Left cardiac atrium (tissue), 4 donors: Measurements from ENCODE around the gene DGKB. TPM values are rescaled to one million over a fixed set of nuclear protein-coding genes. Genes with fewer than 3 reads are reported as not detected.

Experiments
- ATAC-seq, 2 donors: fragments of 200-7000 bp; cut with Tn5 transposase; one replicate each; pipeline ENCODE4 v1.9.1; 2020; ENCODE audit warnings: mild to moderate bottlenecking in 2 of 2, moderate library complexity in 2 of 2
- DNase-seq: peaks from one replicate; pipeline ENCODE4 v3.0.0-alpha.2; 2020
- intact Hi-C, 2 donors: fragments of 100-400 bp; cut with DNase I; formaldehyde crosslinking; loops; one replicate each; pipeline versions ENCODE4 v1.14.1 to v1.15.1; 2022 to 2023
- long read RNA-seq: library from polyadenylated mRNA; unstranded; transcript quantifications from one replicate; pipeline ENCODE4 v2.0.0, GENCODE V29; 2021
- total RNA-seq, 2 donors: library from RNA; stranded (reverse); fragmentation: NEBNext Ultra II Directional; extraction: Animal tissue kit (Norgen Biotek cat#: 25700); gene quantifications; one replicate each; pipeline ENCODE4 v1.2.1, GENCODE V29; 2021
- donor health status: DM: no; HTN: yes; CAD: no.
- donor health status: DM: no; HTN: yes; CAD: no; lungs with severe emphysema.
- donor health status: DM: yes; HTN: yes; CAD: no.
- donor health status: Dilated cardiomyopathy.

DGKB gene
- 1 to 10 TPM in 1 of 2 donors, under 1 TPM in 1; 0.38 to 1.9 TPM for total RNA-seq
- long read RNA-seq: 0 reads

- intact Hi-C loops: no loop called here
- DNase-seq (peak; percentile 24), ATAC-seq (peak; percentile 71 to 84)
Observed at GRCh38 chr7:14902589-14903067, at the start of gene DGKB. Gene DGKB (minus strand): TSS chr7:14902751.

DNA sequence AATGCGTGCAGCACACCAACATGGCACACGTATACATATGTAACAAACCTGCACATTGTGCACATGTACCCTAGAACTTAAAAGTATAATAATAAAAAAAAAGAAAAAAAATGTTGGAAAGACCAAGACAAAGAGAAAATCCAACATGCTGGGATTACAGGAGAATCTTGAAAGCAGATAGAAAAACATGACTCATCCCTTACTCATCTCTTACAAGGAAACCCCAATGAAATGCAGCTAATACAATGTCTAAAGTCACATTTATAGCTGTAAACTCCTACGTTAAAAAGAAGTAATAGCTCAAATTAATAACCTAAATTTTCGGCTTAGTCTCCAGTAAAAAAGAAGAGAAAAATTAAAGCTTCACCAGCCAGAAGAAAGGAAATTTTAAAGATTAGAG is 47.5 kb upstream of the DGKB start:
- no peak for DNase-seq
- intact Hi-C loops: no loop called here
- ATAC-seq: no peak

- intact Hi-C loops: no loop called here
- ATAC-seq (no peak), DNase-seq (no peak)
Observed at GRCh38 chr7:14938181-14938580, 35.6 kb upstream of the DGKB start.

- no peak for ATAC-seq
- intact Hi-C loops: no loop called here
Observed at GRCh38 chr7:14937581-14937980, 35.0 kb upstream of the DGKB start.

DNA sequence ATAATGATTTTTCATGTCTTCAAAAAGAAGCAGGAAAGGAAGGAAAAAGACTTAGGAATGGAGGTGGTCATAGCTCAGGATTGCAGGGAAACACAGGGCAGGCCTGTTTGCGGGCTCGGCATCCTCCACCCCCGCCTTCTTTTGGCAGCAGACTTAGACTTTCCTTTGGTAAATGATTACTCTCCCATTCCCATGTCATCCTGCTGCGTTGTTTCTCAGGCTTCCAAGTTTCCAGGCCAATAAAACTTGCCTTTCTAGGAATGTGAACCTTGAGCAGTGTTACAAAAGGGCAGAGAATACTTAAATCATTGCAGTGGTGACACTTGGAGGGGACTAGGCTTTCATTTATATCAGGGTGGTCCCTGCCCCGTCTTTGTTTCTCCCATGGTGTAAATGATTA is 34.0 kb upstream of the DGKB start:
- DNase-seq (no peak), ATAC-seq (no peak)
- intact Hi-C loops: no loop called here

More at GRCh38 chr7:14937581-14937980, 35.0 kb upstream of the DGKB start:
- DNase-seq: no peak

DNA sequence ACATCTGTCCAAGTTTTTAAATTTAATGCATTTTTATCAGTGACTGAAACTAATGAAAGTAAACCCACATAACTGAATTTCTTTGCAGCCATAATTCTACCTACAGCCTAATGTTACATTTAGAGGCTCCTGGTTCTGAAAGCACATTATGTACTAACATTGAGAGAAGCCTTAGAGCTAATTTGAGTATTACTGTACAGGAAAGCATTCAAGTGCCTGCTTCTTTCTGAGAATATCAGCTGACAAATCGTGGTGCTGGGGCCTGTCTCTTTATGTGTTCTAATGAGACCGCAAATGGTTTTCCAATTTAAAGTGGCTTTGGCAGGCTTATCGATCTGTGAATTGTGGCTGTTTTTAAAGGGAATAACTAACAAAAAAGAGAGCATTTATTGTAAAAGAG is 32.3 kb upstream of the DGKB start:
- ATAC-seq: no peak
- intact Hi-C loops: no loop called here
- DNase-seq: no peak

DNA sequence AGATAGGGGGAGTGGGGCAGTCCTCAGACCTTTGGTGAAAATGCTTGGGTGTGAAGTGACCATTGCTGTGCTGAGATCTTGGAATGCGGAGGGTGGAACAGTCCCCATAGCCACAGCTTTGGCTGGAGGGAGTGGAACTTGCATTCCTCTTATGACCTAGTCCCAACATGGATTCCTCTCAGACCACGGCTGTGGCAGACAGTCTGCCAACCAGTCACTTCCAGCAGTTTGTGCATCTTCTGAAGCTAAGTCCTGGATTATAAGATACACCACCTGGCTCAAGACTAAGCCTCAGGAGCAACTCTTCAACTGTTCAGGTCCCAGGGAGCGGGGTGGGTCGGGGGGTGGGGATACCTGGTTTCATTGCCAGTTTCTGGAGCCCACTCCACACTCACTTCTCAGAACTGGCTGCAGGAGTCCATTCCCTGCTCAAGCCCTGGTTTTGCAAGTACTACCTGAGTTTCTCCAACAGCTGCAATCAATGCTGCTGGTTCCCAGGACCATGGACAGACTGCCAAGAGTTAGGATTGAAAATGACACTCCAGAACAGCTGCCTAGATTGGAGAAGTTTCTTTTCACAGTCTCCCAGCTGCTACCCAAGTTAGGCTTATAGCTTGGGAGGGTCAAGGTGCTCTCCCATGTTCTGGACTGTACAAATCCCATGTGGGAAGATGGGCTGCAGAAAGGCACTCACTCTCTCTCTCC is 29.1 kb upstream of the DGKB start:
- no peak for DNase-seq
- intact Hi-C loops: no loop called here
- ATAC-seq: no peak

- no peak for DNase-seq
- ATAC-seq: no peak
- intact Hi-C loops: no loop called here
Observed at GRCh38 chr7:14924398-14924797, 21.8 kb upstream of the DGKB start.

DNA sequence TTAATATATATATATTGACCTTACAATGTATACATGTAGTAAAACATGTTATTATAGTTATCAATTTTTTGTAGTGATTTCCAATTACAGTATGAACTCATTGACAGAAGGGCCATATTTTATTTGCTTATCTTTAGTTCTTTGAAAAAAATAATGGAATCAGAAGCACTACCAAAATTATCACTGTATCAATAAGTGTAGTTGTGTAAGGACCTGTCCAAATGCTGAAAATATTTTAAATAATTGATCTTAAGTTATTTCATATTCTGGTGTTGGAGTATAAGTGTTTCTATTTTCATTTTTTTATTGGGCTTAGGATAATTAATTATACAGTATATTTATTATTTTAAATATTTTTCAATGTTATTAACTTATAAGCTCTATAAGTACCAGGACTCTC is 8.5 kb upstream of the DGKB start:
- DNase-seq: no peak
- no peak for ATAC-seq
- intact Hi-C loops: no loop called here

DNA sequence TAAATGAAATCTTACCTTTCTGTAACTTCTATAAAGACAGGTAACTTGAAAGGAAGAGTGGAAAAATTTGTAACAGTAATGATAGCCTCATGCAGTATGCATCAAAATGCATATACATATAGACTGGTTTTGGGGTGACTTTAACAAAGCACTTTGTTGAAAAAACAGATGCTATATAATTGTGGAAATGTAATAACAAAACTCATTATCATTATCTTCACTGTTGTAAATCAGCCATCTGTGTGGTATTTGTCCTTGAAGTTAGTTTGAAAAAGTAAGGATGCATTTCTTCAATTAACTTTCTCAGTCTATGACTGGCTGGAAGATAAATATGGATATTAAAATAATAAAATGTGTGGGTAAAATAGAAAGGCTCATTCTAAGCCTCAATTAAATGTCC is 6.1 kb upstream of the DGKB start:
- ATAC-seq: no peak
- DNase-seq: no peak
- intact Hi-C loops: no loop called here

DNA sequence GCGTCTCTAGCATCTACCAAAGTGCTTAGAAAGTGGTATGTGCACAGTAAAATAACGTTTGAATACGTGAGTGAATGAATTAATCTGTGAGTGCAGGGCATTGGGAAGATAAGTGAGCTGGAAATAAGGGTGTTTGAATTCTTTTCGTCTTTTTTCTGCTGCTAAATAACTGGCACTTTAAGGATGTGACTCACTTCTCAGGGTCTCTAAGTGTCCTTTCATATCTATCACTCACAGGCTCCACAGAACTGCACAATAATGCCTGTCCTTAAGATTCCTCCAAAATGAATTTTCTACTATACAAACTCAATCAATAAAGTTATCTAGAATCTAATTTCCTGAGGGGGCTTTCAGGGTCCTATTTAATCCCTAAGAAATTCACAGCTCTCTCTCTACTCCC is 3.2 kb upstream of the DGKB start:
- DNase-seq: no peak
- intact Hi-C loops: no loop called here
- no peak for ATAC-seq

DNA sequence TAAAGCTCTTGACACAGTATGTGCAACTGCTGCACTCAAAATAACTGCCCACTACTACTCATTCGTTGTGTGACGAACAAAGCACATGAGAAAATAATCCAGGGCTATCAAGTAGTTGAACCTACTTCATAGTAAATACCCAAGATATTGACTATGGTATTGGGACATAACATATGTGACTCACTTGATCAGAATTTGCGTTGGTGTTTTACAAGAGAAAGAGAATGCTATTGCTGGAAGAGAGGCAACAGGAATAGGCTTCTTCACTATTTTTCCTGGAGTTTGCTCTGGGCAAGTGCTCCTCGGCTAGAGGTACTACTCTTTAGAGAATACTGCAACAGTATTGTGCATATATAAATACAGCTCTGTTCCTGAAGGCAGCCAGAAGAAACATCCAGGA is 2.5 kb downstream of the DGKB start:
- no peak for DNase-seq
- intact Hi-C loops: no loop called here
- no peak for ATAC-seq

- no peak for ATAC-seq
- DNase-seq: no peak
- intact Hi-C loops: no loop called here
Observed at GRCh38 chr7:14899030-14899429, 3.5 kb downstream of the DGKB start.

GRCh38 chr7:14896461-14896860 is 6.1 kb downstream of the DGKB start:
- intact Hi-C loops: no loop called here
- ATAC-seq: no peak
- no peak for DNase-seq

GRCh38 chr7:14894826-14895225 is 7.7 kb downstream of the DGKB start:
- DNase-seq: no peak
- intact Hi-C loops: no loop called here
- ATAC-seq: no peak

- no peak for ATAC-seq
- intact Hi-C loops: no loop called here
- DNase-seq: no peak
Observed at GRCh38 chr7:14892961-14893360, 9.6 kb downstream of the DGKB start.

GRCh38 chr7:14891289-14891688 is 11.3 kb downstream of the DGKB start:
- ATAC-seq (no peak), DNase-seq (no peak)
- intact Hi-C loops: no loop called here

GRCh38 chr7:14888962-14889361 is 13.6 kb downstream of the DGKB start:
- DNase-seq (no peak), ATAC-seq (no peak)
- intact Hi-C loops: no loop called here

DNA sequence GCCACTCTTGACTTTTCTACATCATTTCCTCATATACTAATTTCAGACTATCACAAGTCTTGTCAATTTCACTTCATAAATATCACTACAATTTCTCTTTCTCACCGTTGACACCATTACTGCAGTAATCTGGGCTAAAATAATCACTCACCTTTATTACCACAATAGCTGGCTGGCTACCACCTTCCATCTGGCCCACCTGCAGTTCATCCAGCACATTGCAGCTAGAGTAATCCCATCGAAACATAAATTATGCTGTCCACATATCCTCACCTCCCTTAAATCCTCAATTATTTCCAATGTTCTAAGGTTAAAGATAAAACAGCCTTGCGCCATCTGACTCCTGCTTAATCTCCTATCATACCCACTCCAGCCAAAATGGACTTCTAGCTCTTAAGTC is 16.0 kb downstream of the DGKB start:
- intact Hi-C loops: no loop called here
- DNase-seq (no peak), ATAC-seq (no peak)

DNA sequence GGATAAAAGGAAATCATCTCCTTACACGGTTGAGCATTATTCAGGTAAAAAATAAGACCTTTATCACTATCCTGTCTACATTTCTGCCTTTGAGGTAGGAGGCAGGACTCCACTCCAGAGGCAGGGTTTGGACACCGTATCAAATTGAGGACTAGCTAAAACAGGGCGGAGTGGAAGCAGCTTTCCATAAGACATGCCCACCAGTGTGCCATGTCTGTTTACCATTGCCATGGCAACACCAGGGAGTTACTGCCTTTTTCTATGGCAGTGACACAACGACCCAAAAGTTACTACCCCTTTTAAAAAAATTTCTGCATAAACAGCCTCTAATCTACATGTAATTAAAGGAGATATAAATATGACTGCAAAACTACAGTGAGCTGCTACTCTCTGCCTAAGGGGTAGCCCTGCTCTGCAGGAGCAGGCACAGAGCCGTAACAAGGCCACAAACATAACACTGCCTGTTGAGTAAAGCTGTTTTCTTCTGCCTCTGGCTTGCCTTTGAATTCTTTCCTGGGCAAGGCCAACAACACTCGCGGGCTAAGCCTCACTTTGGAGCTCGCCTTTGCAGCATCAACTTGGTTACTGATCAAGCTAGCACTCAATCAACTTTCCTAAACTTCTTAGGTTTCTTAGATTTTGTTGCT is 26.5 kb downstream of the DGKB start:
- intact Hi-C loops: no loop called here
- no peak for ATAC-seq
- DNase-seq: no peak

DNA sequence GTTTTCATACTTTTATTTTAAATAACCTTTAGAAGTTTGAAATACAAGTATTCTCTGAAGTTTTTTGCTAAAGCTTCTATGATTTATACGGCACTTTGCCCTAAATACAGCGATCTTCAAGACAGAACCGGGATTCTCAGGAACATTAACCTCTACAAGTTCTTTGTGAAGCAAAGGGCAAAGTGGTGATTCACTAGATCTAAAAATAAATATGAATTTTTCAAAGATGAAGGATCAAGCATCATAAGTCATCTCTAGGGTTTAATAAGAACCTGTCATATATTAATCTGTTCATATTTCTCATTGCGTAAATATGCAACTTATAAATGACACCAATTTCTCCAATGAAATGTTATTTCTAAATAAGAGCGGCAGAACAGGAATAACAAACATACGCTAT is 30.7 kb downstream of the DGKB start:
- no peak for DNase-seq
- intact Hi-C loops: no loop called here
- ATAC-seq: no peak
